ENCODE measurements around the gene ISG15.
"Not testable (repeated sequence)": the region's sequence is repeated elsewhere in the genome, so short reads cannot be mapped to it uniquely, and the experiment has no call there.

The ISG15 gene

GRCh38 chr1:974687-975328 is 38.5 kb upstream of the ISG15 start:
- Histone ChIP-seq H3K36me3 (ENCODE audit: insufficient read depth, low read length) (no peaks in the 10 kb centered on the region), H3K79me2 (ENCODE audit: insufficient read depth, low read length) (no peaks in the 10 kb centered on the region), H3K4me2 (ENCODE audit: low read length) (no peak overlapping the region), H3K9ac (ENCODE audit: low read length) (no peak overlapping the region), H3F3A (ENCODE audit: insufficient read depth, low read length) (no peaks in the 10 kb centered on the region), H3K9me3 (ENCODE audit: low read length) (no peaks in the 10 kb centered on the region), H2AFZ (ENCODE audit: low read length) (no peak overlapping the region), H3K9me2 (ENCODE audit: low read depth, low read length) (no peaks in the 10 kb centered on the region), H4K20me1 (ENCODE audit: insufficient read depth, low read length) (no peaks in the 10 kb centered on the region), H3K27ac (ENCODE audit: low read depth, low read length, poor library complexity, severe bottlenecking) (no peak overlapping the region), H3K4me3 (ENCODE audit: low read depth, low read length, poor library complexity, severe bottlenecking) (no peak overlapping the region), H3K4me1 (ENCODE audit: insufficient read depth, low read length, severe bottlenecking) (peaks cover 7% of the 10 kb centered on the region), H3K27me3 (ENCODE audit: insufficient read depth, low read length) (peaks cover 6% of the 10 kb centered on the region; the same call in 1 of the 2 replicates)
- TF ChIP-seq CTCF (IDR thresholded peaks at IDR 0.05; ENCODE audit: low read length) (no peak), EZH2 (IDR thresholded peaks at IDR 0.05; ENCODE audit: borderline replicate concordance, low read length) (no peak)

DNA sequence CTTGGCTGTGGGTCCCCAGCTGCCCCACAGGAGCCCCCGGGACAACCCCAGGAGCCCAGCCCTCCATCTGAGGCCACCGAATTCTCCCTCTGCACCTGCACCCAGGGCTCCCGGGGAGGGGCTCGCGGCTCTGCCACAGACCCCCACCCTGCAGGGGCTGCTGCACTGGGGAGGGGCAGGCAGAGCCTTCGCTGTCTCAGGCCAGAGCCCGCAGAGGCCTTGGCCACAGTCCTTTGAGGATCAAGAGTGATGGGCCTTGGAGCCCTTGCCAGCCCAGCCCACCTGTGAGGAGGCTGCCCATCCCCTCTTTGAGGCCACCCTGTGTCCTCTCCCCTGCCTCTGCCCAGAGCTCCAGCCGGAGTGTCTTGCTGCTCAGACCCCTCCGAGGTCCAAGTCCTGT is 37.9 kb upstream of the ISG15 start:
- Histone ChIP-seq H3K9ac (ENCODE audit: low read length) (no peak overlapping the region), H3F3A (ENCODE audit: insufficient read depth, low read length) (no peaks in the 10 kb centered on the region), H3K4me2 (ENCODE audit: low read length) (no peak overlapping the region), H4K20me1 (ENCODE audit: insufficient read depth, low read length) (no peaks in the 10 kb centered on the region), H3K4me1 (ENCODE audit: insufficient read depth, low read length, severe bottlenecking) (peaks cover 7% of the 10 kb centered on the region), H3K9me2 (ENCODE audit: low read depth, low read length) (no peaks in the 10 kb centered on the region), H3K36me3 (ENCODE audit: insufficient read depth, low read length) (no peaks in the 10 kb centered on the region), H3K9me3 (ENCODE audit: low read length) (no peaks in the 10 kb centered on the region), H3K27me3 (ENCODE audit: insufficient read depth, low read length) (peaks cover 6% of the 10 kb centered on the region; the same call in 1 of the 2 replicates), H3K79me2 (ENCODE audit: insufficient read depth, low read length) (no peaks in the 10 kb centered on the region), H3K4me3 (ENCODE audit: low read depth, low read length, poor library complexity, severe bottlenecking) (no peak overlapping the region), H3K27ac (ENCODE audit: low read depth, low read length, poor library complexity, severe bottlenecking) (no peak overlapping the region), H2AFZ (ENCODE audit: low read length) (no peak overlapping the region)
- TF ChIP-seq EZH2 (IDR thresholded peaks at IDR 0.05; ENCODE audit: borderline replicate concordance, low read length) (no peak), CTCF (IDR thresholded peaks at IDR 0.05; ENCODE audit: low read length) (no peak)

DNA sequence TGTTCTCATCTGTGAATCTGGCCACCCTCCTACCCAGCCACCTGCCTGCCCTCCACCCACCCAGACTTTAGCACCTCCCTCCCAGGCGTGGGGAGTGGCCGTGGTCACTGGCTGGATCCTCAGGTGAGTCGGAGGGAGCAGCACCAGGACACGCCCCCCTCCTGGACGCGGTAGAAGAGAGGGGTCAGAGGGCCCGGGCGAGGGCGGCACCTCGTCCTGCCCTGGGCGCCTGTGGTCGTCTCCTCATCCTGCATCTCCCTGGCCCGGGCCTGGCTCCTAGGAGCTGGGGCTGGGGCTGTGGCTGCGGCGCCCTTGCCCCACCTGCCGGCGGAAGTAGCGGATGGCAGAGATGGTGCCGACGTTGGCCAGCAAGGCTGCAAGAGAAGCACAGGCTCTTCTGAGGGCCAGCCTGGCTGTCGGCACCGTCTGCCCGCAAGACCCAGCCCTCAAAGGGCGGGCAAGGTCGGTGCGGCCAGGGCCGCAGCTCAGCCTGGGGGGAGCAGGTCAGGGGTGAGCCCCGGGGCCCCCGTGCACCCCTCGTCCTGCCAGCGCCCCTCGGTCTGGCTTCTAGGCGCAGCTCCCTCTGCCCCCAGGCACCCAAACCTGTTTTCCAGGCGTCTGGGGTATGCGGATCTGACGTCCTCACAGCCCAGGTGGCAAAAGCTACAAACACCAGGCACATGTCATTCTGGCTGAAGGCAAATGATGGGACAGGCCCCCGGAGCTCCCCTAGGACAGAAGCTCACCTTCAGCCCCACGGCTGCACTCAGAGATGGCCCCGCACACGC is 37.2 kb upstream of the ISG15 start:
- Histone ChIP-seq H3K4me2 (ENCODE audit: low read length) (peak overlapping the region; percentile 39; the same call in 1 of the 2 replicates), H3K9ac (ENCODE audit: low read length) (no peak overlapping the region), H3K4me3 (ENCODE audit: low read depth, low read length, poor library complexity, severe bottlenecking) (peak overlapping the region; percentile 19), H2AFZ (ENCODE audit: low read length) (no peak overlapping the region), H4K20me1 (ENCODE audit: insufficient read depth, low read length) (no peaks in the 10 kb centered on the region), H3K27ac (ENCODE audit: low read depth, low read length, poor library complexity, severe bottlenecking) (no peak overlapping the region), H3K4me1 (ENCODE audit: insufficient read depth, low read length, severe bottlenecking) (peaks cover 7% of the 10 kb centered on the region), H3K79me2 (ENCODE audit: insufficient read depth, low read length) (no peaks in the 10 kb centered on the region), H3K27me3 (ENCODE audit: insufficient read depth, low read length) (peaks cover 6% of the 10 kb centered on the region; the same call in 1 of the 2 replicates), H3K9me3 (ENCODE audit: low read length) (no peaks in the 10 kb centered on the region), H3F3A (ENCODE audit: insufficient read depth, low read length) (no peaks in the 10 kb centered on the region), H3K36me3 (ENCODE audit: insufficient read depth, low read length) (no peaks in the 10 kb centered on the region), H3K9me2 (ENCODE audit: low read depth, low read length) (no peaks in the 10 kb centered on the region)
- TF ChIP-seq CTCF (IDR thresholded peaks at IDR 0.05; ENCODE audit: low read length) (peak; percentile 57), EZH2 (IDR thresholded peaks at IDR 0.05; ENCODE audit: borderline replicate concordance, low read length) (no peak)

DNA sequence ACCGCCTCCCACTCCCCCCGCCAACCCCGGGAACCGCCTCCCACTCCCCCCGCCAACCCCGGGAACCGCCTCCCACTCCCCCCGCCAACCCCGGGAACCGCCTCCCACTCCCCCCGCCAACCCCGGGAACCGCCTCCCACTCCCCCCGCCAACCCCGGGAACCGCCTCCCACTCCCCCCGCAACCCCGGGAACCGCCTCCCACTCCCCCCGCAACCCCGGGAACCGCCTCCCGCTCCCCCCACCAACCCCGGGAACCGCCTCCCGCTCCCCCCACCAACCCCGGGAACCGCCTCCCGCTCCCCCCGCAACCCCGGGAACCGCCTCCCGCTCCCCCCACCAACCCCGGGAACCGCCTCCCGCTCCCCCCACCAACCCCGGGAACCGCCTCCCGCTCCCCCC is 36.5 kb upstream of the ISG15 start:
- H3K9ac ChIP-seq (ENCODE audit: low read length); H2AFZ ChIP-seq (ENCODE audit: low read length): not testable (repeated sequence)

More for the DNA sequence above, 36.5 kb upstream of the ISG15 start:
- H4K20me1 ChIP-seq (ENCODE audit: insufficient read depth, low read length); H3F3A ChIP-seq (ENCODE audit: insufficient read depth, low read length); H3K9me2 ChIP-seq (ENCODE audit: low read depth, low read length); H3K79me2 ChIP-seq (ENCODE audit: insufficient read depth, low read length); H3K36me3 ChIP-seq (ENCODE audit: insufficient read depth, low read length); H3K27me3 ChIP-seq (ENCODE audit: insufficient read depth, low read length); H3K4me2 ChIP-seq (ENCODE audit: low read length); H3K9me3 ChIP-seq (ENCODE audit: low read length); H3K4me3 ChIP-seq (ENCODE audit: low read depth, low read length, poor library complexity, severe bottlenecking); H3K4me1 ChIP-seq (ENCODE audit: insufficient read depth, low read length, severe bottlenecking); H3K27ac ChIP-seq (ENCODE audit: low read depth, low read length, poor library complexity, severe bottlenecking): not testable (repeated sequence)
